NCI-H345 treated with DMSO at 0.1 percent for 48 hours (cell line): ENCODE results near the gene ZMIZ2.
"Not testable (repeated sequence)": the region's sequence is repeated elsewhere in the genome, so short reads cannot be mapped to it uniquely, and the experiment has no call there.

Experiments used
- DNase-seq: peaks from one replicate; lab custom pipeline; 2025; ENCODE audit not compliant: unreplicated experiment; lab: John Stamatoyannopoulos, UW

The ZMIZ2 gene

GRCh38 chr7:44801890-44802289, 53.2 kb downstream of the ZMIZ2 start:
- no peak for DNase-seq

- no peak for DNase-seq
Observed at GRCh38 chr7:44802418-44803025, 53.9 kb downstream of the ZMIZ2 start.

- not testable (repeated sequence) for DNase-seq
Observed at GRCh38 chr7:44803828-44804519, 55.3 kb downstream of the ZMIZ2 start.

DNA sequence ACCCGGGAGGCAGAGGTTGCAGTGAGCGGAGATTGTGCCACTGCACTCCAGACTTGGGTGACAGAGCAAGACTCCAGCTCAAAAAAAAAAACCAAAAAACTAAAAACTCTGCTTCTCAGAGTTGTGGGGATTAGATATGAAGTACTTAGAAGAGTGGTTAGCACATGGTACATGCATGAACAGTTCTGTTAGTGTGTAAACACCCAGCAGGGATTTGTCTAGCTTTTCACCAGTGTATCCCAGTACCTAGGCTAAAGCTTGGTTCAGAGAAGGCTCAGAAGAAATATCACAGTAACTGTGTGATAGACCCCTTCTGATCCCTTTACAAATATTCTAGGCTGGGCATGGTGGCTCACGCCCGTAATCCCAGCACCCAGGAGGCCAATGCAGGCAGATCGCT, 57.3 kb downstream of the ZMIZ2 start:
- no peak for DNase-seq

DNA sequence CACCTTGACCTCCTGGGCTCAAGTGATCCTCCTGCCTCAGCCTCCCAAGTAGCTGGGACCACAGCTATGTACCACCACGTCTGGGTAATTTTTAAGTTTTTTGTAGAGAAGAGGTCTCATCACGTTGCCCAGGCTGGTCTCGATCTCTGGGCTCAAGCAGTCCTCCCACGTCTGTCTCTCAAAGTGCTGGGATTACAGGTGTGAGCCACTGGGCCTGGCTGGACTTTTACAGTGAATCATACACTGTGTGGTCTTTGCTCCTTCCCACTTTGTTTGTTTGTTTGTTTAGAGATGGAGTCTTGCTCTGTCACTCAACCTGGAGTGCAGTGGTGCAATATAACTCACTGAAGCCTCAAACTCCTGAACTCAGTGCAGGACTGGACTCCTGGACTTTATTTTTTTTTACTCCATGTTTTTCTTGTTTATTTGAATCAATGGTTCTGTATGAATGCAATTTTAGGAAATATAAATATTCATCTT, 60.3 kb downstream of the ZMIZ2 start:
- DNase-seq, result no peak

- DNase-seq, result no peak
Observed at GRCh38 chr7:44811093-44811492, 62.4 kb downstream of the ZMIZ2 start.

GRCh38 chr7:44811571-44811970, 62.9 kb downstream of the ZMIZ2 start:
- DNase-seq, result no peak

DNA sequence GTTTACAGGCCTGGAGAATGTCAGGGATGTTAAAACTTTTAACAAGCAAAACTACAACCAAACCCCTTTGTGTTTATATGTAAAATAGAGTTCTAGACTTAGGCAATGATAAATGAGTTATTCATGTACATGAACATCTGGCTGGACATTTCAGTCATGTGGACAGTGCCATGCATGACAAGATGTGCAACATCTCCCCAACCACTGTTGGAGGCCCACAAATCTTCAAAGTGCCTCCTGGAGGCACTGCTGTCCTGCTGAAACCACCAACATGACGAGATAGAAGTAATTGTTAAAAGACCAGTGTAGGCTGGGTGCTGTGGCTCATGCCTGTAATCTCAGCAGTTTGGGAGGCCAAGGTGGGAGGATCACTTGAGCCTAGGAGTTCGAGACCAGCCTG, 66.3 kb downstream of the ZMIZ2 start:
- no peak for DNase-seq

DNA sequence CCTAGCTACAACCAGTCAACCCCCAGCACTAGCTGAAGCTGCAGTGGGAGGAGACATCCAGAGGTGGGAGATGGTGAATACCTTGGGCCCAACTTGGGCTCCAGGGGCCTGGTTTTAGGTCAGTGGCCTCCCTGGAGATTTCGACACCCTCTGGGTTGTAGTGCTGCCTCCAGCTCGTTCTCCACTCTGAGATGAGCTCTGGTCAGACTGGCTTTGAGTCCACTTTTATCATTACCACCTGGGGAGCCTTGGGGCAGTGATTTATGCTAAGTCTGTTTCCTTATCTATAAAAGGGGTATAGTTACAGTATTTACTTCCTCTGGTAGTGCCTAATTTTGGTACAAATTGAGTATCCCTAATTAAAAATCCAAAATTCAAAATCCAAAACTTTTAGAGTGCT, 70.6 kb downstream of the ZMIZ2 start:
- DNase-seq, result no peak
